SK-N-SH (cell line): Measurements from ENCODE around the gene RGS10. TPM values are rescaled to one million over a fixed set of nuclear protein-coding genes. Genes with fewer than 3 reads are reported as not detected.
"Not testable (repeated sequence)": the region's sequence is repeated elsewhere in the genome, so short reads cannot be mapped to it uniquely, and the experiment has no call there.

Experiments
- CTCF ChIA-PET: fragments of 300-600, 350-600 bp; formaldehyde crosslinking; extraction: SDS; loops from one replicate; lab custom pipeline; 2021; lab: Yijun Ruan, JAX
- POLR2A ChIA-PET: fragments of 350-600 bp; sonication (Branson Sonifier 250); formaldehyde crosslinking; extraction: SDS; loops from one replicate; lab custom pipeline; 2020; ENCODE audit warnings: antibody characterized with exemption, inconsistent platforms; lab: Yijun Ruan, JAX
- DNase-seq: peaks from one replicate; pipeline ENCODE4 v3.0.0; 2012
- H2AFZ ChIP-seq: fragments of 200-600 bp; sonication (generic); 2 replicates; pipeline ENCODE4 v1.8.1; 2016; ENCODE audit warnings: antibody characterized with exemption, mild to moderate bottlenecking, low read depth
- H3F3A ChIP-seq: fragments of 200-600 bp; sonication (generic); replicated peaks from 2 replicates; pipeline ENCODE3; 2016; ENCODE audit warnings: antibody characterized with exemption, mild to moderate bottlenecking; ENCODE audit not compliant: insufficient read depth
- H3K27ac ChIP-seq, 2 experiments: fragments of 200-500 bp in 1 of 2; fragments of 200-600 bp in 1 of 2; sonication (Bioruptor generic) in 1 of 2; sonication (generic), shearing (Covaris generic) in 1 of 2; 2 replicates each; pipeline versions ENCODE4 v1.5.1 to v1.6.1; 2014 to 2016; ENCODE audit warnings: low read depth in 2 of 2, inconsistent platforms in 1 of 2, low read length in 1 of 2, mild to moderate bottlenecking in 1 of 2, mixed read lengths in 1 of 2
- H3K27me3 ChIP-seq: fragments of 200-600 bp; sonication (generic), shearing (Covaris generic); 2 replicates; pipeline ENCODE4 v1.6.1; 2016; ENCODE audit warnings: mixed run types; ENCODE audit not compliant: insufficient read depth
- H3K36me3 ChIP-seq, 2 experiments: fragments of 200-500 bp in 1 of 2; fragments of 200-600 bp in 1 of 2; sonication (Bioruptor generic) in 1 of 2; sonication (generic) in 1 of 2; replicated peaks in 1 of 2; 2 replicates each; pipeline versions ENCODE3 to v1.5.1; 2014 to 2016; ENCODE audit warnings: low read length in 1 of 2, mild to moderate bottlenecking in 1 of 2; ENCODE audit not compliant: insufficient read depth in 2 of 2, control insufficient read depth in 1 of 2
- H3K4me1 ChIP-seq, 2 experiments: fragments of 200-500 bp in 1 of 2; fragments of 200-600 bp in 1 of 2; sonication (Bioruptor generic) in 1 of 2; sonication (generic), shearing (Covaris generic) in 1 of 2; 2 replicates each; pipeline versions ENCODE4 v1.5.1 to v1.6.1; 2014 to 2016; ENCODE audit warnings: low read depth in 1 of 2, low read length in 1 of 2, mixed run types in 1 of 2; ENCODE audit not compliant: insufficient read depth in 2 of 2, control insufficient read depth in 1 of 2
- H3K4me2 ChIP-seq: fragments of 200-600 bp; sonication (generic), shearing (Covaris generic); 2 replicates; pipeline ENCODE4 v1.6.1; 2017; ENCODE audit warnings: mixed run types
- H3K4me3 ChIP-seq, 2 experiments: fragments of 200-500 bp in 1 of 2; fragments of 200-600 bp in 1 of 2; sonication (Bioruptor generic) in 1 of 2; sonication (generic), shearing (Covaris generic) in 1 of 2; 2 replicates each; pipeline versions ENCODE4 v1.5.1 to v1.8.1; 2014 to 2016; ENCODE audit warnings: low read depth in 2 of 2, inconsistent platforms in 1 of 2, low read length in 1 of 2, mild to moderate bottlenecking in 1 of 2, mixed read lengths in 1 of 2, moderate library complexity in 1 of 2
- H3K79me2 ChIP-seq: fragments of 200-600 bp; sonication (generic); 2 replicates; pipeline ENCODE4 v1.8.1; 2017; ENCODE audit warnings: mild to moderate bottlenecking; ENCODE audit not compliant: insufficient read depth
- H3K9ac ChIP-seq: fragments of 200-600 bp; sonication (generic); 2 replicates; pipeline ENCODE4 v1.6.1; 2017; ENCODE audit warnings: mixed run types
- H3K9me2 ChIP-seq: fragments of 200-600 bp; sonication (generic); 2 replicates; pipeline ENCODE4 v1.6.1; 2017; ENCODE audit warnings: mixed run types
- H3K9me3 ChIP-seq: fragments of 200-600 bp; sonication (generic); 2 replicates; pipeline ENCODE4 v1.6.1; 2017; ENCODE audit warnings: mixed run types, mild to moderate bottlenecking, moderate library complexity
- H4K20me1 ChIP-seq: fragments of 200-600 bp; sonication (generic); 2 replicates; pipeline ENCODE4 v1.6.1; 2017; ENCODE audit warnings: mild to moderate bottlenecking, mixed run types; ENCODE audit not compliant: insufficient read depth
- ELF1 ChIP-seq: IDR thresholded peaks from 2 replicates; pipeline ENCODE4 v1.4.0; 2012
- EP300 ChIP-seq, 2 experiments: IDR thresholded peaks; 2 replicates each; pipeline versions ENCODE4 v1.4.0 to v1.6.1; 2012; ENCODE audit warnings: borderline replicate concordance in 1 of 2, low read depth in 1 of 2, low read length in 1 of 2
- GATA2 ChIP-seq: sonication (generic); formaldehyde crosslinking; IDR thresholded peaks from 2 replicates; pipeline ENCODE4 v1.5.0; 2020; ENCODE audit warnings: mild to moderate bottlenecking, missing genetic modification reagents
- IRF3 ChIP-seq: fragments of 150-350 bp; IDR thresholded peaks from 2 replicates; pipeline ENCODE4 v1.6.1; 2016; ENCODE audit warnings: mild to moderate bottlenecking, low read depth, low read length
- MAX ChIP-seq: IDR thresholded peaks from 2 replicates; pipeline ENCODE4 v1.4.0; 2012; ENCODE audit warnings: low read depth
- NFIC ChIP-seq: IDR thresholded peaks from 2 replicates; pipeline ENCODE4 v1.4.0; 2012; ENCODE audit warnings: borderline replicate concordance
- POLR2AphosphoS5 ChIP-seq: IDR thresholded peaks from 2 replicates; pipeline ENCODE4 v1.6.1; 2012; ENCODE audit warnings: low read depth, low read length
- RCOR1 ChIP-seq: fragments of 150-350 bp; IDR thresholded peaks from 2 replicates; pipeline ENCODE4 v1.6.1; 2017; ENCODE audit warnings: antibody characterized with exemption, low read length
- SIN3A ChIP-seq: IDR thresholded peaks from 2 replicates; pipeline ENCODE4 v1.6.1; 2012; ENCODE audit warnings: low read depth, mild to moderate bottlenecking, low read length, moderate library complexity, borderline replicate concordance
- SMC3 ChIP-seq: IDR thresholded peaks from 2 replicates; pipeline ENCODE4 v1.6.1; 2012; ENCODE audit warnings: low read depth, low read length, improper control_type of control experiment
- USF1 ChIP-seq: IDR thresholded peaks from 2 replicates; pipeline ENCODE4 v1.4.0; 2012; ENCODE audit warnings: low read depth, borderline replicate concordance
- WGBS: methylation state at CpG from one replicate; pipeline ENCODE4 v1.1.6; 2017; ENCODE audit warnings: low lambda C conversion rate; 5-methylcytosine and 5-hydroxymethylcytosine counted together
- polyA plus RNA-seq, 3 experiments: library from polyadenylated mRNA; depleted of rRNA; stranded (reverse); fragments of >200 nt; gene quantifications; 2 replicates each; pipeline ENCODE4 v1.2.3, GENCODE V29; 2012

The RGS10 gene
- polyA plus RNA-seq, 1 of the 3 experiments (the other 2 are of a cell fraction): 44.6 TPM

GRCh38 chr10:119533473-119533872, 9.0 kb downstream of the RGS10 start:
- Histone ChIP-seq H3F3A (peaks cover 21% of the 10 kb centered on the region), H3K9ac (no peak overlapping the region), H3K27ac (no peak overlapping the region), H3K79me2 (peaks cover 76% of the 10 kb centered on the region), H3K9me2 (no peaks in the 10 kb centered on the region), H3K4me3 (no peak overlapping the region), H3K36me3 (no peaks in the 10 kb centered on the region), H3K9me3 (no peaks in the 10 kb centered on the region), H4K20me1 (peaks cover 5% of the 10 kb centered on the region; the same call in 1 of the 2 replicates), H2AFZ (no peak overlapping the region), H3K27me3 (no peaks in the 10 kb centered on the region), H3K4me2 (no peak overlapping the region), H3K4me1 (peaks cover 5 to 9% of the 10 kb centered on the region in 2 experiments; a peak in 3 of 4 replicates)
- 90% methylated on average over 2 of the region's 2 CpGs for WGBS
- TF ChIP-seq GATA2 (CRISPR knock-in tag) (no peak), MAX (no peak), POLR2AphosphoS5 (no peak), NFIC (no peak), SIN3A (no peak), SMC3 (no peak), IRF3 (no peak), ELF1 (no peak), USF1 (no peak), EP300 (IDR thresholded peaks at IDR 0.05; ENCODE audit: borderline replicate concordance in 1 of 2, low read depth in 1 of 2, low read length in 1 of 2) (no peak), RCOR1 (no peak)
- DNase-seq: no peak
- ChIA-PET CTCF (interaction anchor here (0.7 to 3.6 kb wide), 4 partner anchors 10 to 327 kb away, joined by 3 to 23 read pairs (median 3); partner anchors contain the start of gene RGS10), POLR2A (no interaction called here)

GRCh38 chr10:119532791-119533190, 9.7 kb downstream of the RGS10 start:
- H3K4me1 ChIP-seq, H3K4me2 ChIP-seq, H2AFZ ChIP-seq, H3K27ac ChIP-seq, H3K36me3 ChIP-seq, H3K9me2 ChIP-seq, H3K27me3 ChIP-seq, H4K20me1 ChIP-seq, H3K9me3 ChIP-seq, H3K9ac ChIP-seq, H3K4me3 ChIP-seq, DNase-seq, POLR2A ChIA-PET: not testable (repeated sequence)
- CTCF ChIA-PET: interaction anchor here (3.6 kb wide), 1 partner anchor 11 kb away, joined by 23 read pairs; the partner anchor contains the start of gene RGS10
- Histone ChIP-seq H3F3A (peaks cover 21% of the 10 kb centered on the region), H3K79me2 (peaks cover 76% of the 10 kb centered on the region)
- 93% methylated on average over 8 of the region's 8 CpGs for WGBS

- H3F3A ChIP-seq: peaks cover 21% of the 10 kb centered on the region
- H3K9me3 ChIP-seq, DNase-seq, H2AFZ ChIP-seq, H3K4me2 ChIP-seq, H3K9me2 ChIP-seq, H3K27me3 ChIP-seq, H4K20me1 ChIP-seq, POLR2A ChIA-PET, H3K4me1 ChIP-seq, H3K4me3 ChIP-seq, H3K9ac ChIP-seq, H3K36me3 ChIP-seq, H3K27ac ChIP-seq: not testable (repeated sequence)
- CTCF ChIA-PET: interaction anchor here (0.6 to 3.6 kb wide), 2 partner anchors 11 to 342 kb away, joined by 3 to 23 read pairs; partner anchors contain the start of gene RGS10
- WGBS: 89% methylated on average over 8 of the region's 8 CpGs
- peaks cover 76% of the 10 kb centered on the region for H3K79me2 ChIP-seq
Observed at GRCh38 chr10:119532251-119532650, 10.3 kb downstream of the RGS10 start.
